ENCODE measurements around the gene VEZT. TPM values are rescaled to one million over a fixed set of nuclear protein-coding genes. Genes with fewer than 3 reads are reported as not detected.
"Not testable (repeated sequence)": the region's sequence is repeated elsewhere in the genome, so short reads cannot be mapped to it uniquely, and the experiment has no call there.

VEZT gene
- total and polyA plus RNA-seq, 4 donors: 13.7 to 47.4 (median 22.0) TPM

DNA sequence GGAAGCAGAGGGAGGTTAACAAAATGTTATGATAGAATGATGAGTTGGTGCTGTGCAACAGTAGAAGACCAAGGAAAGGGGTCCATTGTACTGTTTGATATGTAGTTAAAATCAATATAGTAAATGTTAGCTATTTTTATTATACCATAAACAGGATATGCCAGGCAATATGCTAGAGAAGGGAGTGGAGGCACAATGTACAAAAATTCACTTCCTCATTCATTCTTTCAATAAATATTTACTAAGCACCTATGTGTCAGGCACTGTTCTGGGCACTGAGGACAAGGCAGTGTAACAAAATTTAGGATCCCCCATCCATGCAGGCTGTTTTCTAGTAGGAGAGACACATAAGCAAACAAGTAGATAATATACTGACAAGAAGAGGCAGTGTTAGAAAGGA is 25.3 kb upstream of the VEZT start:
- Histone ChIP-seq H3K9ac (ENCODE audit: low read depth in 1 of 2, low read length in 2 of 2) (no peak overlapping the region), H3K36me3 (ENCODE audit: control insufficient read depth in 4 of 4, insufficient read depth in 3 of 4, low read depth in 1 of 4, low read length in 3 of 4) (peaks cover 0 to 2% (median 0%) of the 10 kb centered on the region in 4 donors), H3K4me1 (ENCODE audit: control insufficient read depth in 4 of 4, insufficient read depth in 4 of 4, low read length in 3 of 4) (peaks cover 1 to 12% (median 5%) of the 10 kb centered on the region in 4 donors), H3K4me3 (ENCODE audit: low read depth in 1 of 3, low read length in 3 of 3) (no peak overlapping the region), H3K27ac (ENCODE audit: low read depth in 1 of 2, low read length in 2 of 2) (no peak overlapping the region), H3K9me3 (ENCODE audit: control insufficient read depth in 4 of 4, low read length in 3 of 4) (no peaks in the 10 kb centered on the region), H3K27me3 (ENCODE audit: control insufficient read depth in 4 of 4, insufficient read depth in 4 of 4, low read length in 3 of 4) (no peaks in the 10 kb centered on the region)
- DNase-seq (ENCODE audit: low spot score): no peak
- TF ChIP-seq, protein P1, sequence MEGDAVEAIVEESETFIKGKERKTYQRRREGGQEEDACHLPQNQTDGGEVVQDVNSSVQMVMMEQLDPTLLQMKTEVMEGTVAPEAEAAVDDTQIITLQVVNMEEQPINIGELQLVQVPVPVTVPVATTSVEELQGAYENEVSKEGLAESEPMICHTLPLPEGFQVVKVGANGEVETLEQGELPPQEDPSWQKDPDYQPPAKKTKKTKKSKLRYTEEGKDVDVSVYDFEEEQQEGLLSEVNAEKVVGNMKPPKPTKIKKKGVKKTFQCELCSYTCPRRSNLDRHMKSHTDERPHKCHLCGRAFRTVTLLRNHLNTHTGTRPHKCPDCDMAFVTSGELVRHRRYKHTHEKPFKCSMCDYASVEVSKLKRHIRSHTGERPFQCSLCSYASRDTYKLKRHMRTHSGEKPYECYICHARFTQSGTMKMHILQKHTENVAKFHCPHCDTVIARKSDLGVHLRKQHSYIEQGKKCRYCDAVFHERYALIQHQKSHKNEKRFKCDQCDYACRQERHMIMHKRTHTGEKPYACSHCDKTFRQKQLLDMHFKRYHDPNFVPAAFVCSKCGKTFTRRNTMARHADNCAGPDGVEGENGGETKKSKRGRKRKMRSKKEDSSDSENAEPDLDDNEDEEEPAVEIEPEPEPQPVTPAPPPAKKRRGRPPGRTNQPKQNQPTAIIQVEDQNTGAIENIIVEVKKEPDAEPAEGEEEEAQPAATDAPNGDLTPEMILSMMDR (IDR thresholded peaks at IDR 0.05; ENCODE audit: low read depth, low read length, missing input control): no peak
- TF ChIP-seq NR2F2 (IDR thresholded peaks at IDR 0.05) (no peak), RAD21 (IDR thresholded peaks at IDR 0.05) (no peak), YY1 (IDR thresholded peaks at IDR 0.05) (no peak), HNF4A (conservative IDR thresholded peaks at IDR 0.05) (no peak), FOXA2 (IDR thresholded peaks at IDR 0.05) (no peak), SP1 (IDR thresholded peaks at IDR 0.05) (no peak), GABPA (IDR thresholded peaks at IDR 0.05 in 1 of 2, conservative IDR thresholded peaks at IDR 0.05 in 1 of 2) (no peak), RXRA (IDR thresholded peaks at IDR 0.05) (no peak)
- TF ChIP-seq, protein P2, sequence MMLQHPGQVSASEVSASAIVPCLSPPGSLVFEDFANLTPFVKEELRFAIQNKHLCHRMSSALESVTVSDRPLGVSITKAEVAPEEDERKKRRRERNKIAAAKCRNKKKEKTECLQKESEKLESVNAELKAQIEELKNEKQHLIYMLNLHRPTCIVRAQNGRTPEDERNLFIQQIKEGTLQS (IDR thresholded peaks at IDR 0.05): no peak

DNA sequence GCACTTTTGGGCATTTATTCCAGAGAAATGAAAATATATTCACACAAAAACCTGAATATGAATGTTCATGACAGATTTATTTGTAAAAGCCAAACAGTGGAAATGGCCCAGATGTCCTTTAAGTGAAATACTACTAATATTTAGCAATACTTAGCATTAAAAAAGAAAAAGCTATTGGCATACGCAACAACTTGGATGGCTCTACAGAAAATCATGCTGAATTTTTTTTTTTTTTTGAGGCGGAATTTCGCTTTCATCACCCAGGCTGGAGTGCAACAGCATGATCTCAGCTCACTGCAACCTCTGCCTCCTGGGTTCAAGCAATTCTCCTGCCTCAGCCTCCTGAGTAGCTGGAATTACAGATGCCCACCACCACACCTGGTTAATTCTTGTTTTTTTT is 24.5 kb upstream of the VEZT start:
- Histone ChIP-seq H3K27ac (ENCODE audit: low read depth in 1 of 2, low read length in 2 of 2) (no peak overlapping the region), H3K9me3 (ENCODE audit: control insufficient read depth in 4 of 4, low read length in 3 of 4) (no peaks in the 10 kb centered on the region), H3K36me3 (ENCODE audit: control insufficient read depth in 4 of 4, insufficient read depth in 3 of 4, low read depth in 1 of 4, low read length in 3 of 4) (peaks cover 0 to 2% (median 0%) of the 10 kb centered on the region in 4 donors), H3K4me3 (ENCODE audit: low read depth in 1 of 3, low read length in 3 of 3) (no peak overlapping the region), H3K27me3 (ENCODE audit: control insufficient read depth in 4 of 4, insufficient read depth in 4 of 4, low read length in 3 of 4) (no peaks in the 10 kb centered on the region), H3K4me1 (ENCODE audit: control insufficient read depth in 4 of 4, insufficient read depth in 4 of 4, low read length in 3 of 4) (peaks cover 1 to 12% (median 5%) of the 10 kb centered on the region in 4 donors), H3K9ac (ENCODE audit: low read depth in 1 of 2, low read length in 2 of 2) (no peak overlapping the region)
- DNase-seq (ENCODE audit: low spot score): no peak
- TF ChIP-seq, protein P3, sequence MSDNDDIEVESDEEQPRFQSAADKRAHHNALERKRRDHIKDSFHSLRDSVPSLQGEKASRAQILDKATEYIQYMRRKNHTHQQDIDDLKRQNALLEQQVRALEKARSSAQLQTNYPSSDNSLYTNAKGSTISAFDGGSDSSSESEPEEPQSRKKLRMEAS (IDR thresholded peaks at IDR 0.05): no peak
- TF ChIP-seq, protein P4, sequence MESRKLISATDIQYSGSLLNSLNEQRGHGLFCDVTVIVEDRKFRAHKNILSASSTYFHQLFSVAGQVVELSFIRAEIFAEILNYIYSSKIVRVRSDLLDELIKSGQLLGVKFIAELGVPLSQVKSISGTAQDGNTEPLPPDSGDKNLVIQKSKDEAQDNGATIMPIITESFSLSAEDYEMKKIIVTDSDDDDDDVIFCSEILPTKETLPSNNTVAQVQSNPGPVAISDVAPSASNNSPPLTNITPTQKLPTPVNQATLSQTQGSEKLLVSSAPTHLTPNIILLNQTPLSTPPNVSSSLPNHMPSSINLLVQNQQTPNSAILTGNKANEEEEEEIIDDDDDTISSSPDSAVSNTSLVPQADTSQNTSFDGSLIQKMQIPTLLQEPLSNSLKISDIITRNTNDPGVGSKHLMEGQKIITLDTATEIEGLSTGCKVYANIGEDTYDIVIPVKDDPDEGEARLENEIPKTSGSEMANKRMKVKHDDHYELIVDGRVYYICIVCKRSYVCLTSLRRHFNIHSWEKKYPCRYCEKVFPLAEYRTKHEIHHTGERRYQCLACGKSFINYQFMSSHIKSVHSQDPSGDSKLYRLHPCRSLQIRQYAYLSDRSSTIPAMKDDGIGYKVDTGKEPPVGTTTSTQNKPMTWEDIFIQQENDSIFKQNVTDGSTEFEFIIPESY (IDR thresholded peaks at IDR 0.05): no peak
- TF ChIP-seq EGR1 (IDR thresholded peaks at IDR 0.05; ENCODE audit: low read depth in 2 of 2) (no peak), HNF4G (IDR thresholded peaks at IDR 0.05) (no peak), FOXA2 (IDR thresholded peaks at IDR 0.05) (no peak), NR2F2 (IDR thresholded peaks at IDR 0.05) (no peak), TAF1 (conservative IDR thresholded peaks at IDR 0.05) (no peak)
- 97% methylated on average over 3 of the region's 3 CpGs for WGBS

DNA sequence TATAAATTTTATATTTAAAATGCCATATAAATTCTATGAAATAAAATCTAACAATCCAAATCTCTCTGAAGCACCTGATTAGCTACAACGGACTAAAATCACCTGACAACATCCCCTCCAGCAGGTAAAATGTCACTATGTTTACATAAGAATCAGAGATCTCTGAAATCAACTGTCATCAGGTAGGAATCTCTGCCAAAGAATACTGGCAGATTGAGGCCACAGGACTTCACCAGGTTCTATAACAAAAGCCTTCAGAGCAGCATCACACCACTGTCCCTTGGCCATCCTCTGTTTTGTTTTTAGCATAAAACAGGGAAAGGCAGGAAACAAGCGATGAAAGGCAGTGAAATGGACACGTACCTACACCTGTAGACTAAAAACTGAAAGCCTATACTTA is 22.5 kb upstream of the VEZT start:
- no peak for DNase-seq (ENCODE audit: low spot score)
- 81% methylated on average over 3 of the region's 3 CpGs for WGBS
- no peak overlapping the region for H3K4me3 ChIP-seq (ENCODE audit: low read depth in 1 of 3, low read length in 3 of 3)
- no peaks in the 10 kb centered on the region for H3K9me3 ChIP-seq (ENCODE audit: control insufficient read depth in 4 of 4, low read length in 3 of 4)
- H3K4me1 ChIP-seq (ENCODE audit: control insufficient read depth in 4 of 4, insufficient read depth in 4 of 4, low read length in 3 of 4): peaks cover 4 to 12% (median 5%) of the 10 kb centered on the region in 4 donors
- no peak overlapping the region for H3K9ac ChIP-seq (ENCODE audit: low read depth in 1 of 2, low read length in 2 of 2)
- no peaks in the 10 kb centered on the region for H3K27me3 ChIP-seq (ENCODE audit: control insufficient read depth in 4 of 4, insufficient read depth in 4 of 4, low read length in 3 of 4)
- H3K36me3 ChIP-seq (ENCODE audit: control insufficient read depth in 4 of 4, insufficient read depth in 3 of 4, low read depth in 1 of 4, low read length in 3 of 4): peaks cover 0 to 2% (median 0%) of the 10 kb centered on the region in 4 donors
- no peak overlapping the region for H3K27ac ChIP-seq (ENCODE audit: low read depth in 1 of 2, low read length in 2 of 2)
- TF ChIP-seq FOXA2 (IDR thresholded peaks at IDR 0.05) (no peak), EGR1 (IDR thresholded peaks at IDR 0.05; ENCODE audit: low read depth in 2 of 2) (no peak)

DNA sequence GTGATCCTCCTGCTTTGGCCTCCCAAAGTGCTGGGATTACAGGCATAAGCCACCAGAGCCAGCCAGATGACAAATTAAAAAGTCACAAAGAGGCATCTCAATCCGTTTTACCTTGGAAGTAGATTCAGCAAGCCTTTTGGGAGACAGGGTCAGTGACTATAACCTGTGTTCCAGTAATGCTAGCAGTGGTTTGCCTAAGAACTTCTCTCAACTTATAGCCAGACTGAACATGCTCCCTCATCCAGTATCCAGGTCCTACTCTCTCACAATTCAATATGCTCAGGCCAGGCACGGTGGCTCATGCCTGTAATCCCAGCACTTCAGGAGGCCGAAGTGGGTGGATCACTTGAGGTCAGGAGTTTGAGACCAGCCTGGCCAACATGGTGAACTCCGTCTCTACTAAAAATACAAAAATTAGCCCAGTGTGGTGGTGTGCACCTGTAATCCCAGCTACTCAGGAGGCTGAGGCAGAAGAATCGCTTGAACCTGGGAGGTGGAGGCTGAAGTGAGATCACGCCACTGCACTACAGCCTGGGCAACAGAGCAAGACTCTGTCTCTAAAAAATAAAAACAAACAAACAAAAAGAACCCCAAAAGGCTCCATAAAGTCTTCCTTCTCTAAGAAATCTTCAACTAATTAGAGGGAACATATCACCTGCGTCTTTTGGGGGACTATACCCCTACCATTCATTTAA is 20.6 kb upstream of the VEZT start:
- H3K9ac ChIP-seq (ENCODE audit: low read depth in 1 of 2, low read length in 2 of 2); H3K9me3 ChIP-seq (ENCODE audit: control insufficient read depth in 4 of 4, low read length in 3 of 4); DNase-seq (ENCODE audit: low spot score); H3K4me3 ChIP-seq (ENCODE audit: low read depth in 1 of 3, low read length in 3 of 3); H3K36me3 ChIP-seq (ENCODE audit: control insufficient read depth in 4 of 4, insufficient read depth in 3 of 4, low read depth in 1 of 4, low read length in 3 of 4); H3K27me3 ChIP-seq (ENCODE audit: control insufficient read depth in 4 of 4, insufficient read depth in 4 of 4, low read length in 3 of 4); H3K27ac ChIP-seq (ENCODE audit: low read depth in 1 of 2, low read length in 2 of 2); H3K4me1 ChIP-seq (ENCODE audit: control insufficient read depth in 4 of 4, insufficient read depth in 4 of 4, low read length in 3 of 4): not testable (repeated sequence)
- WGBS: 97% methylated on average over 7 of the region's 7 CpGs

All from liver (tissue), 9 donors.